Osteoblast (primary cell): ENCODE results near the gene MRPL36. TPM values are rescaled to one million over a fixed set of nuclear protein-coding genes. Genes with fewer than 3 reads are reported as not detected.

Experiments used
- DNase-seq: peaks from one replicate; pipeline ENCODE4 v3.0.0; 2011; ENCODE audit warnings: low spot score, mixed read lengths; ENCODE audit not compliant: insufficient read length; ENCODE audit errors: missing footprints
- H2AFZ ChIP-seq: 2 replicates; pipeline ENCODE4 v1.6.0; 2011; ENCODE audit warnings: mild to moderate bottlenecking, low read length
- H3K27ac ChIP-seq: 2 replicates; pipeline ENCODE4 v1.5.1; 2011; ENCODE audit warnings: mild to moderate bottlenecking, low read depth, low read length, moderate library complexity
- H3K27me3 ChIP-seq: 2 replicates; pipeline ENCODE4 v1.6.0; 2012; ENCODE audit warnings: mild to moderate bottlenecking, control low read depth, inconsistent platforms, low read length, moderate library complexity; ENCODE audit not compliant: insufficient read depth
- H3K36me3 ChIP-seq: 2 replicates; pipeline ENCODE4 v1.5.1; 2011; ENCODE audit warnings: mild to moderate bottlenecking, low read length, control low read depth, moderate library complexity; ENCODE audit not compliant: insufficient read depth
- H3K4me1 ChIP-seq: 2 replicates; pipeline ENCODE4 v1.5.1; 2011; ENCODE audit warnings: mild to moderate bottlenecking, low read length, control low read depth, moderate library complexity; ENCODE audit not compliant: insufficient read depth
- H3K4me2 ChIP-seq: 2 replicates; pipeline ENCODE4 v1.6.0; 2011; ENCODE audit warnings: mild to moderate bottlenecking, low read length; ENCODE audit not compliant: insufficient read depth
- H3K4me3 ChIP-seq: fragments of 200-600 bp; sonication (generic); 3 replicates; pipeline ENCODE4 v1.5.1; 2012; ENCODE audit warnings: mild to moderate bottlenecking, low read length, inconsistent platforms; ENCODE audit not compliant: insufficient read depth
- H3K79me2 ChIP-seq: 2 replicates; pipeline ENCODE4 v1.6.0; 2012; ENCODE audit warnings: mild to moderate bottlenecking, low read length, control low read depth, inconsistent platforms; ENCODE audit not compliant: insufficient read depth
- H3K9me3 ChIP-seq: 2 replicates; pipeline ENCODE4 v1.5.1; 2011; ENCODE audit warnings: low read depth, low read length, control low read depth
- H4K20me1 ChIP-seq: 2 replicates; pipeline ENCODE4 v1.6.0; 2012; ENCODE audit warnings: mild to moderate bottlenecking, low read length, control low read depth; ENCODE audit not compliant: insufficient read depth
- CTCF ChIP-seq: IDR thresholded peaks from 2 replicates; pipeline ENCODE4 v1.5.1; 2011; ENCODE audit warnings: mild to moderate bottlenecking, low read depth, low read length, moderate library complexity; ENCODE audit errors: extremely low read depth
- total RNA-seq: library from RNA; depleted of rRNA; stranded (reverse); fragments of >200 nt; gene quantifications from 2 replicates; pipeline ENCODE4 v1.2.3, GENCODE V29; 2012

The MRPL36 gene
- total RNA-seq, 1 donor = 35.1 TPM

- TF ChIP-seq CTCF = no peak
- no peak overlapping the region for H2AFZ ChIP-seq
- DNase-seq = peak; percentile 26
These were observed 12.1 kb downstream of the MRPL36 start for GRCh38 chr5:1787472-1788047.

DNA sequence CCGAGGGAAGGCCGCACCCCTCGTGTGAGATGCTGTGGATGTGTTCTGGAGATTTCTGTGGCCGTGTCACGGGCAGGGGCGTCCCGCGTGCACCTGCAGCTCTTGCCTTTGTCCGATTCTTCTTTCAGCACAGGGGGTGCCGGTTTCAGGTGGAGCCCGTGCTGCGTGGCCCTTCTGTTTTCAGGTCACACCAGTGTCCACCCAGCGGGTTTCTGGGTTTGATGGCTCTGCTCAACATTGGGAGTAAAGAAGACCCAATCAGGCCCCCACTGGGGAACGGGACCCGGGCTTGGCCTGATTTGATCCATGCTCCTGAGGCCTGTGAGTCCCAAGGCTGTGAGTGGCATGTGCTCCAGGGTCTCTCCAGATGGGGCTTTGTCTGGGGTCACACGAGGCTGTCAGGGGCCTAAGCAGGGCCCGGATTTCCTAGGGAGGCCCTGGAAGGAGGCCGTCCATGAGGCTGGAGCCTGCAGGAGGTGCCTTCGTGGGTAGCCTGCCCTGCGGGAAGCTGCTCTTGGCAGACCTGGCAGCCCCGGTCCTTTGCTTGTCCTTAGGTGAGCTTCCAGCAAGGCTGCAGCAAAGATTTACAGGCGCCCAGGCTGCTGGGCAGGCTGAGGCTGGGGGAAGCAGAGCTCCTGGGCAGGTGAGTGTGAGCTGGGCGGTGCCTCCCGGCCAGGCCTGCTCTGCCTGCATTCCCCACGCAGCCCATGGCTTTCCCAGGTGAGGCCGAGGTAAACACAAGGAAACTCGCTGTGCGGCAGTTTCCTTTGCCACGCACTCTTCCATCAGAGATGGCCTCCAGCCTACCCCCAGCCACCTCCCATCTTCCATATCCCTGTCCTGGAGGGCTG is 12.8 kb downstream of the MRPL36 start:
- Histone ChIP-seq H3K27me3 (peaks cover 3% of the 10 kb centered on the region), H4K20me1 (no peaks in the 10 kb centered on the region), H3K36me3 (no peaks in the 10 kb centered on the region), H2AFZ (no peak overlapping the region), H3K27ac (no peak overlapping the region), H3K4me1 (peaks cover 18% of the 10 kb centered on the region), H3K4me2 (no peak overlapping the region), H3K9me3 (no peaks in the 10 kb centered on the region), H3K4me3 (no peak overlapping the region), H3K79me2 (no peaks in the 10 kb centered on the region)
- DNase-seq = peak; percentile 66
- TF ChIP-seq CTCF = no peak

More at GRCh38 chr5:1787472-1788047, 12.1 kb downstream of the MRPL36 start:
- Histone ChIP-seq H4K20me1 (no peaks in the 10 kb centered on the region), H3K27ac (no peak overlapping the region), H3K4me3 (no peak overlapping the region), H3K79me2 (no peaks in the 10 kb centered on the region), H3K4me1 (peaks cover 26% of the 10 kb centered on the region), H3K4me2 (no peak overlapping the region), H3K36me3 (no peaks in the 10 kb centered on the region), H3K27me3 (peaks cover 3% of the 10 kb centered on the region), H3K9me3 (no peaks in the 10 kb centered on the region)

- H3K27me3 ChIP-seq = peaks cover 3% of the 10 kb centered on the region
- no peak overlapping the region for H3K4me2 ChIP-seq
- H3K79me2 ChIP-seq = no peaks in the 10 kb centered on the region
- H2AFZ ChIP-seq = no peak overlapping the region
- no peak overlapping the region for H3K27ac ChIP-seq
- peak; percentile 31 for DNase-seq
- no peaks in the 10 kb centered on the region for H4K20me1 ChIP-seq
- H3K4me1 ChIP-seq = peaks cover 15% of the 10 kb centered on the region
- H3K36me3 ChIP-seq = no peaks in the 10 kb centered on the region
- no peak overlapping the region for H3K4me3 ChIP-seq
- no peaks in the 10 kb centered on the region for H3K9me3 ChIP-seq
- TF ChIP-seq CTCF = no peak
These were observed 13.7 kb downstream of the MRPL36 start for GRCh38 chr5:1785984-1786383.

DNA sequence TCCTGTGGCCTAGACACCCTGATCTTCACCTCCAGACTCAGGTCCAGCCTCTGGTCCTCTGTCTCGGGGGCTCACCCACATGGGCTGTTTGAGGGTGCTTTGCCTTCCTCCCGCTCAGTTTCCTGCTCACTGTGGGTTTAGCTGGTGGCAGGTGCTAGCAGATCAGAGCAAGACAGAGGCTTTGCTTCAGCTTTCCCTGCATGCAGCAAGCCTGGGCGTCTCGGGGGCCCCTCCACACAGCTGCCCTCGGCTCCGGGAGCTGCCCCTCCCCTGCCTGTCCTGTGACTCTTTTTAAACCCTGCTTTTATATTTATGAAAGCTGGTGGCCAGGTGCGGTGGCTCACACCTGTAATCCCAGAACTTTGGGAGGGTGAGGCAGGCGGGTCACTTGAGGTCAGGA is 14.6 kb downstream of the MRPL36 start:
- Histone ChIP-seq H3K4me3 (no peak overlapping the region), H3K79me2 (no peaks in the 10 kb centered on the region), H3K27me3 (peaks cover 3% of the 10 kb centered on the region), H3K4me2 (no peak overlapping the region), H2AFZ (no peak overlapping the region), H3K36me3 (no peaks in the 10 kb centered on the region), H4K20me1 (no peaks in the 10 kb centered on the region), H3K4me1 (peaks cover 5% of the 10 kb centered on the region), H3K9me3 (no peaks in the 10 kb centered on the region), H3K27ac (no peak overlapping the region)
- TF ChIP-seq CTCF = no peak
- peak; percentile 36 for DNase-seq
